SK-MEL-5 (cell line): ENCODE measurements around the gene MET. TPM values are rescaled to one million over a fixed set of nuclear protein-coding genes. Genes with fewer than 3 reads are reported as not detected.

Experiments used
- DNase-seq: peaks from one replicate; pipeline ENCODE4 v3.0.0-alpha.2; 2016; ENCODE audit warnings: low read depth, low spot score
- in situ Hi-C: cut with HindIII; loops from 2 replicates; pipeline ENCODE4 v1.10.0; 2016; ENCODE audit warnings: low sequenced_read_pairs, high pct_unique_total_duplicates, low pct_unique_long_range_greater_than_20kb
- total RNA-seq: library from RNA; depleted of rRNA; stranded (reverse); fragments of >200 nt; shearing (Covaris generic); gene quantifications from 2 replicates; pipeline ENCODE4 v1.2.3, GENCODE V29; 2014; rRNA removed

The MET gene
- total RNA-seq, 1 experiment from 2014 or later, result 331 TPM

DNA sequence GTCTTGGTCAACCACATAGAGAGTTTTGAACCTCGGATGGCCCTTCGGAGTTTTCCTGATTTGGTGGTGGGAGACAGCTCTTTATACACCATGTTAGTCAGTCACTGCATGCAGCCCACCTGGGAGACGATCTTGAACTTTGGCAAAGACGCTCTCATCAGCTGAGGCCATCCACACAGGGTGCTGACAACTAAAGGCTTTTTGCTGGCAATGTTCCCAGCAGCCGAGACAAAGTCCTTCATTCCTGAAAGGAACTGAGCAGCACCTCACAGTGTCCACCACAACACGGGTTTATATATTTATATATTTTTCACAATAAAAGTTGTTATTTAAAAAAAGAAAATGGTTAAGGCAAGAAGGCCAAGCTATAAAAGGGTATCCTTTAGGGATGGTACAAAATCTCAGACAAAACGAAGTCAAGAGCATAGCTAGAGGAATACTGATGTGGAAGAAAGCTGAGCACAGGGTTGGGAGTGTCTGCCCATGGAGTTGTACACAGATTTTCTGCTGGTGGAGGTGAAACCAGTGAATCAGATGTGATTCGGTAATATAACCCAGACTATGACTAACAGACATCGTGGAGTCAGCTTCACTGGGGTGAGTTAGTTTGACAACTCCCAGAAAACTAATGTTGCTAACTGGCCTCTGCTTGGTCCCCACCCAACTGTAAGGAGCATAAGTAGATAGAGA, 163.0 kb downstream of the MET start:
- in situ Hi-C loops, result no loop called here
- DNase-seq, result peak; percentile 19

DNA sequence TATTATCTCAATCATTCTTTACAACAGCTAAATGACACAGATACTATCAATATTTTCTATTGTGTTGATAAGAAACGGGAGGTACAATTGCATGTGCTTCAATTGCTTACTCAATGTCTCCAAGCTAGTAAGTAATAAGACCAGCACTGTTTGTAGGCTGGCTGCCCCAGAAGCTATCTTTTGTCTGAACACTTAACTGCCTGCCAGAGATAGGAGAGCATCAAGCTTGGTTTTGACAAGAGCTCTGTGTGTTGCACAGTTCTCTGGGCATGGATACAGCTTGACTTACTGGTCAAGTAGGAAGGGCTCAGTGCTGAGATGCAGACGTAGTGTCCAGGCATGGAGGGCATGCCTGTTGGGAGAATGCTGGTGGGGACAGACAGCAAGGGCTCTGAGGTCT, 164.1 kb downstream of the MET start:
- DNase-seq, result no peak
- in situ Hi-C loops, result no loop called here

DNA sequence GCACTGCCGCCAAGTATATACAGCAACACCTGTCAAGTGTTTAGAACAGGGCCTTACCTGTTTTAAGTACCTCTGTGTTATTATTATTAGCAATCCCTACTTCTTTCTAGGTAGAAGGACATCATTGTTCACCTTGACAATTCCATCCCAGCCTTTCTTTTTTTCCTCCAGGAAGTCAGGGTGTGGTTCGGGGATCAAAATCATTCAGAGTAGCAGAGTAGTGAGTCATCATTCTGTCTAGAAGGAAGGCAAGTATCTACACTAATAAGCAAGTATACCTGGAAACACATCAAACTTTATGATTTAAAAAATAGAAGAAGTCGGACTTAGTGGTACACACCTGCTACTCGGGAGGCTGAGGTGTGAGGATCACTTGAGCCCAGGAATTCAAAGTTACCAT, 164.9 kb downstream of the MET start:
- in situ Hi-C loops, result no loop called here
- DNase-seq, result no peak

DNA sequence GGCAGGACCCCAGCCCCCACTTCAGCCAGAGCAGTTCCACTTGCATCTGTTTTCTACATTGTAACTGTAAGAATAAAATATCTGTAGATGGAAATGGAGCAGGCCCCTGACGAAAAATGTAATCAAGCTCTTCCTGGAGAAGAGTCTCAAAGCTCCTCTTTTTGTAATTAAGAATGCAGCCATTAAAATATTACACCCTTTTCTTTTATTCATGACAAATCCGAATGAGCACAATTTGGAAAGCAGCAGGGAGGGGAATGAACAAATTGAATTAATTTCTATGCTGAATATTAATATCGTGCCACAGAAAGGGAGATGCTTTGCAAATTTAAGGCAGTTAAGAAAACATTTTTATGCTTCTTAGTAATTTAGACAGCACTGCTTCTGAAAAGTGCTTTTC, 165.6 kb downstream of the MET start:
- no peak for DNase-seq
- in situ Hi-C loops, result no loop called here

DNA sequence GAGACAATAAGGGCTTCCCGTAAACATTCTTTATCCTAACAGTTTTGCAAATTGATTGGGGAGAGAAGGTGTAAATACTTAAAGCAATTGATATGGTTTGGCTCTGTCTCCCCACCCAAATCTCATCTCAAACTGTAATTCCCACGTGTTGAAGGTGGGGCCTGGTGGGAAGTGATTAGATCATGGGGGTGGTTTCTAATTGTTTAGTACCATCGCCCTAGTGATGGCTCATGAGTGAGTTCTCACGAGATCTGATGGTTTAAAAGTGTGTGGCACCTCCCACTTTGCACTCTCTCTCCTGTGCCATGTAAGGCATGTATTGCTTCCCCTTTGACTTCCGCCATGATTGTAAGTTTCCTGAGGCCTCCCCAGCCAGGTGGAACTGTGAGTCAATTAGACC, 168.3 kb downstream of the MET start:
- DNase-seq, result no peak
- in situ Hi-C loops, result no loop called here

DNA sequence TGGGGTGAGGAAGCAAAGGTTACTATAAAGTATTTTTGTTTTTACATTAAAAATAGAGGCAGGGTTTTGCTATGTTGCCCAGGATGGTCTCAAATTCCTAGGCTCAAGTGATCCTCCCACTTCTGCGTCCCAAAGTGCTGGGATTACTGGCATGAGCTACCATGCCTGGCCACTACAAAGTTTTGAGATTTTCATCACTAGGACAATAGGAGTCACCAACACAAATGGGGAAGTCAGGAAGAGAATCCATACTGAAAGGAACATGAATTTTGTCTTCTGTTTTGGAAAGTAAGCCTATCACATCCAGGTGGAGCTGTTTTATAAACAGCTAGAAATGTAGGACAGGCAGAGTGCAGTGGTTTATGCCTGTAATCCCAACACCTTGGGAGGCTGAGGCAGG, 170.4 kb downstream of the MET start:
- no peak for DNase-seq
- in situ Hi-C loops, result no loop called here

DNA sequence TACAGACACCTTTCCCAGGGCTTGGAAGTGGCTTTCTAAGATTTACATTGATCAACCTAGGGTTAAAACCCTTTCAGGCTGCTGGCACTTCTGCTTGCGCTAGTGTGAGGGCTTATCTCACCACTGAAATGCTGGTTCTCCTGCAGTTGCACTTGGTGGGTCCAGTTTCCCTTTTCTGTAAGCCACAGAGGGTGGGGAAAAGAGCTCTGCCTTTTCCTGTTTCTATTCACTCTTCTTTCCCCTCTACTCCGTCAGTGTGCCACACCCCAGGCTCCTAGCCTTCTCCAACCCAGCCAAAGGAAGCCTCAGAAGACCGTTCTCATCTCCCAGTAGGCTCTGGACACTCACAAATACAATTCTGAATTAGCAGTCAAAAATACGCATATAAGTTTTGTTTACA, 171.4 kb downstream of the MET start:
- in situ Hi-C loops, result no loop called here
- no peak for DNase-seq

Other genes with a start within 250 kb of the MET start
- gene CAV2, start 172.5 kb upstream of the MET start, total RNA-seq, result 31.9 and 32.9 TPM in 2 replicates
- gene CAV1, start 147.2 kb upstream of the MET start, total RNA-seq, result 18.2 and 18.5 TPM in 2 replicates
- gene CAPZA2, start 190.4 kb downstream of the MET start, total RNA-seq, result 240 and 252 TPM in 2 replicates